AG10803 (cell line): ENCODE results near the gene SPINK5.

Experiments used
- DNase-seq: peaks from one replicate; pipeline ENCODE4 v3.0.0; 2010; ENCODE audit warnings: low read depth
- H3K4me3 ChIP-seq: 2 replicates; pipeline ENCODE4 v1.5.1; 2011; ENCODE audit warnings: mild to moderate bottlenecking, low read length, control low read depth
- CTCF ChIP-seq: conservative IDR thresholded peaks from 2 replicates; pipeline ENCODE4 v1.5.1; 2011; ENCODE audit warnings: mild to moderate bottlenecking, low read length, control low read depth, inconsistent platforms

Gene SPINK5

GRCh38 chr5:148083203-148083602, 19.4 kb downstream of the SPINK5 start:
- no peak for TF ChIP-seq CTCF

GRCh38 chr5:148084269-148084668, 20.5 kb downstream of the SPINK5 start:
- DNase-seq = no peak
- H3K4me3 ChIP-seq = no peak overlapping the region
- no peak for TF ChIP-seq CTCF

More at GRCh38 chr5:148083203-148083602, 19.4 kb downstream of the SPINK5 start:
- no peak overlapping the region for H3K4me3 ChIP-seq
- no peak for DNase-seq

GRCh38 chr5:148085310-148085709, 21.5 kb downstream of the SPINK5 start:
- no peak overlapping the region for H3K4me3 ChIP-seq
- DNase-seq = no peak
- TF ChIP-seq CTCF = no peak

GRCh38 chr5:148085977-148086705, 22.4 kb downstream of the SPINK5 start:
- no peak for DNase-seq
- no peak overlapping the region for H3K4me3 ChIP-seq
- TF ChIP-seq CTCF = no peak

GRCh38 chr5:148090146-148090772, 26.5 kb downstream of the SPINK5 start:
- H3K4me3 ChIP-seq = no peak overlapping the region
- no peak for DNase-seq
- TF ChIP-seq CTCF = no peak

- no peak for DNase-seq
- H3K4me3 ChIP-seq = no peak overlapping the region
Observed at GRCh38 chr5:148090773-148091250, 27.0 kb downstream of the SPINK5 start.

More at GRCh38 chr5:148090773-148091250, 27.0 kb downstream of the SPINK5 start:
- TF ChIP-seq CTCF = no peak
